AG04449 (cell line): Measurements from ENCODE around the gene CLTCL1.
"Not testable (repeated sequence)": the region's sequence is repeated elsewhere in the genome, so short reads cannot be mapped to it uniquely, and the experiment has no call there.

Source experiments
- CTCF ChIA-PET: fragments of 350-600 bp; formaldehyde crosslinking; extraction: SDS; loops from one replicate; lab custom pipeline; 2021; ENCODE audit warnings: antibody characterized with exemption; lab: Yijun Ruan, JAX
- POLR2A ChIA-PET: fragments of 400-600, 350-600 bp; formaldehyde crosslinking; extraction: SDS; loops from one replicate; lab custom pipeline; 2020; ENCODE audit warnings: antibody characterized with exemption, inconsistent platforms; lab: Yijun Ruan, JAX
- DNase-seq: peaks from one replicate; pipeline ENCODE4 v3.0.0-alpha.2; 2010; ENCODE audit warnings: low read depth, low spot score
- H3K4me3 ChIP-seq: 2 replicates; pipeline ENCODE4 v1.5.1; 2011; ENCODE audit warnings: low read depth, mild to moderate bottlenecking, control low read depth, low read length
- TF ChIP-seq, protein P1 (sequence below): IDR thresholded peaks from one replicate; pipeline ENCODE4 v1.5.1; 2011; ENCODE audit warnings: mild to moderate bottlenecking, moderate library complexity, low read length, control low read depth, inconsistent platforms; ENCODE audit not compliant: insufficient read depth; ENCODE audit errors: missing control alignments

CLTCL1 gene

DNA sequence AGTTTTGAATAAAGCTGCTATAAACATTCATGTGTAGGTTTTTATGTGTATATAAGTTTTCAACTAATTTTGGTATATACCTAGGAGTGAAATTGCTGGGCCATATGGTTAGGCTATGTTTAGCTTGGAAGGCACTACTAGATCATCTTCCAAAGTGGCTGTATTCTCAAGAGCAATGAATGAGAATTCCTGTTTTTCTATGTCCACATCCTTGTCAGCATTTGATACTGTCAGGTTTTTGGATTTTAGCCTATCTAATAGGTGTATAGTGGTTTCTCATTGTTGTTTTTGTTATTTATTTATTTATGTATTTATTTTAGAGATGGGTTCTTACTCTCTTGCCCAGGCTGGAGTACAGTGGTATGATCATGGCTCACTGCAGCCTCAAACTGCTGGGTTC is 26.3 kb upstream of the CLTCL1 start:
- POLR2A ChIA-PET = no interaction called here
- H3K4me3 ChIP-seq = no peak overlapping the region
- TF ChIP-seq, protein P1, sequence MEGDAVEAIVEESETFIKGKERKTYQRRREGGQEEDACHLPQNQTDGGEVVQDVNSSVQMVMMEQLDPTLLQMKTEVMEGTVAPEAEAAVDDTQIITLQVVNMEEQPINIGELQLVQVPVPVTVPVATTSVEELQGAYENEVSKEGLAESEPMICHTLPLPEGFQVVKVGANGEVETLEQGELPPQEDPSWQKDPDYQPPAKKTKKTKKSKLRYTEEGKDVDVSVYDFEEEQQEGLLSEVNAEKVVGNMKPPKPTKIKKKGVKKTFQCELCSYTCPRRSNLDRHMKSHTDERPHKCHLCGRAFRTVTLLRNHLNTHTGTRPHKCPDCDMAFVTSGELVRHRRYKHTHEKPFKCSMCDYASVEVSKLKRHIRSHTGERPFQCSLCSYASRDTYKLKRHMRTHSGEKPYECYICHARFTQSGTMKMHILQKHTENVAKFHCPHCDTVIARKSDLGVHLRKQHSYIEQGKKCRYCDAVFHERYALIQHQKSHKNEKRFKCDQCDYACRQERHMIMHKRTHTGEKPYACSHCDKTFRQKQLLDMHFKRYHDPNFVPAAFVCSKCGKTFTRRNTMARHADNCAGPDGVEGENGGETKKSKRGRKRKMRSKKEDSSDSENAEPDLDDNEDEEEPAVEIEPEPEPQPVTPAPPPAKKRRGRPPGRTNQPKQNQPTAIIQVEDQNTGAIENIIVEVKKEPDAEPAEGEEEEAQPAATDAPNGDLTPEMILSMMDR = no peak
- CTCF ChIA-PET = interaction anchor here (1.0 kb wide), 1 partner anchor 19 kb away, joined by 3 read pairs; no protein-coding TSS in a partner anchor
- no peak for DNase-seq

DNA sequence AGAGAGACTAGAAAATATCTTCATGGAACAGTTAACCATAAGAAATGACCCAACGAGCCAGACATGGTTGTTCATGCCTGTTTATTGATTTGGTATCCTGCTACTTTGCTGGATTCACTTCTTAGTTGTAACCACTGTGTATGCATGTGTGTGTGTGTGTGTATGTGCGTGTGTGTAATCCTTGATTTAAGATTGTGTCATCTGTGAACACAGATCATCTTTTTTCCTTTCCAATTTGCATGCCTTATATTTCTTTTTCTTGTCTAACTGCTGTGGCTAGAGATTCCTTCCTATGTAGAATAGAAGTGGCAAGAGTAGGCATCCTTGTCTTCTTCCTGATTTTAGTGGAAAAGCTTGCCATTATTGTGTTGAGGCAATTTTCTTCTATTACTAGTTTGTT is 16.4 kb upstream of the CLTCL1 start:
- no peak overlapping the region for H3K4me3 ChIP-seq
- ChIA-PET CTCF (no interaction called here), POLR2A (no interaction called here)
- TF ChIP-seq, protein P1 = no peak
- no peak for DNase-seq

DNA sequence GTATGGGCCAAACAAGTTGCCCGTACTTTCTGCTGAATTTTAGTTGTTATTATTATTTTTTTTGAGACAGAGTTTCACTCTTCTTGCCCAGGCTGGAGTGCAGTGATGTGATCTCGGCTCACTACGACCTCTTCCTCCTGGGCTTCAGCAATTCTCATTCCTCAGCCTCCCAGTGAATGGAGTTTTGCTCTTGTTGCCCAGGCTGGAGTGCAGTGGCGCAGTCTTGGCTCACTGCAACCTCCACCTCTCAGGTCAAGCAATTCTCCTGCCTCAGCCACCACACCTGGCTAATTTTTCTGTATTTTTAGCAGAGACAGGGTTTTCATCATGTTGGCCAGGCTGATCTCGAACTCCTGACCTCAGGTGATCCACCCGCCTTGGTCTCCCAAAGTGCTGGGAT is 15.0 kb upstream of the CLTCL1 start:
- POLR2A ChIA-PET, CTCF ChIA-PET, H3K4me3 ChIP-seq, DNase-seq: not testable (repeated sequence)

DNA sequence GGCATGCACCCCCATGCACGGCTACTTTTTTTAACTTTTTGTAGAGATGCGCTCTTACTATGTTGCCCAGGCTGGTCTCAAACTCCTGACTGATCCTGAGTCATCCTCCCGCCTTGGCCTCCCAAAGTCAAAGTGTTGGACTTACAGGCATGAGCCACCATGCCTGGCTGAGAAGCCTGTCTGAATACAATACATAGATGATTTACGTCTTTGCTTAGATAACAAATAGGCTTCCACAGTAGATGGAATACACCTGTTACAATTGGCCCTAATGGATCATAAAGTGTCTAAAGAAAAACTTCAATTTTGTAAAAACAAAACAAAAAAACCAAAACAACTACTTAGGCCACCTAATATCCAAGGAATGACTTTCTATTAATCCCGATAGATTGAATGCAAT is 13.0 kb upstream of the CLTCL1 start:
- TF ChIP-seq, protein P1 = no peak
- CTCF ChIA-PET = no interaction called here
- H3K4me3 ChIP-seq = no peak overlapping the region
- POLR2A ChIA-PET = interaction anchor here (0.7 kb wide), 1 partner anchor 362 kb away, joined by 4 read pairs; no protein-coding TSS in a partner anchor
- no peak for DNase-seq

DNA sequence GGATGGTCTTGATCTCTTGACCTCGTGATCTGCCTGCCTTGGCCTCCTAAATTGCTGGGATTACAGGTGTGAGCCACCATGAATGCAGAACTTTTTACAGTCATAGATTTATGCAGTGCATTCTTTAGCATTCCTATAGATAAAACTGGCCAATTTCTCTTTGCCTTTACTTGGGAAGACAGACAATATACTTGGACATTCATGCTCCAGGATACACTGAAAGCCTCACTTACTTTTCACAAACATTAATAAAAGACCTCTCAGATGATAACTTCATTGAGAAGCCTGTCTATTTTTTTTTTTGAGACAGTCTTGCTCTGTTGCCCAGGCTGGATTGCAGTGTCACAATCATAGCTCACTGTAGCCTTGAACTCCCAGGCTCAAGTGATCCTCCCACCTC is 12.3 kb upstream of the CLTCL1 start:
- POLR2A ChIA-PET = no interaction called here
- TF ChIP-seq, protein P1 = no peak
- CTCF ChIA-PET = no interaction called here
- no peak for DNase-seq
- no peak overlapping the region for H3K4me3 ChIP-seq

DNA sequence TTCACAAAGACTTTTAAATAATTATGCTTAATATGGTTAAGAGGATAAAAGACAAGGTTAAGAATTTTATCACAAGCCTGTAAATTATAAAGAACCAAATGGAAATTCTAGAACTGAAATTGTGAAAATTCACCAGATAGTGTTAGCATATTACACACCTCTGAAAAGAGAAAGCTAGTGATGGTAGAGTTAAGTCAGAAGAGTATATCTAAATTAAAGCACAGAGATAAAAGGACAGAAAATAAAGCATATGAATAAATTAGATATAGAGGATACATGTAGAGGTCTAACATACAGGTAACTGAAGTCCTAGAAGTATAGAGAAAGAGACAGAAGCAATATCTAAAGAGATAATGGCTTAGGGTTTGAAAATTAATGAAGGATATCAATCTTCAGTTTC is 4.2 kb upstream of the CLTCL1 start:
- DNase-seq = no peak
- H3K4me3 ChIP-seq = no peak overlapping the region
- TF ChIP-seq, protein P1 = no peak
- CTCF ChIA-PET = interaction anchor here (1.7 to 1.8 kb wide), 2 partner anchors 334 to 336 kb away, joined by 4 to 14 read pairs; no protein-coding TSS in a partner anchor
- POLR2A ChIA-PET = interaction anchor here (1.1 kb wide), 1 partner anchor 334 kb away, joined by 3 read pairs; no protein-coding TSS in a partner anchor
